HG02840 (cell line): ENCODE measurements around the gene SMURF2.
"Not testable (repeated sequence)": the region's sequence is repeated elsewhere in the genome, so short reads cannot be mapped to it uniquely, and the experiment has no call there.

Experiments
- ATAC-seq: cut with Tn5 transposase; IDR thresholded peaks from one replicate; pipeline ENCODE4 v1.9.1; 2021; ENCODE audit warnings: mild to moderate bottlenecking, moderate library complexity, moderate number of reproducible peaks; ENCODE audit not compliant: unreplicated experiment, low FRiP score

SMURF2 gene

GRCh38 chr17:64632606-64633005 is 29.5 kb downstream of the SMURF2 start:
- no peak for ATAC-seq

- ATAC-seq, result no peak
These were observed 29.9 kb downstream of the SMURF2 start for GRCh38 chr17:64632194-64632593.

GRCh38 chr17:64630309-64631223 is 31.5 kb downstream of the SMURF2 start:
- ATAC-seq, result no peak

GRCh38 chr17:64628641-64629040 is 33.5 kb downstream of the SMURF2 start:
- ATAC-seq, result no peak

GRCh38 chr17:64627797-64628196 is 34.3 kb downstream of the SMURF2 start:
- ATAC-seq, result no peak

- no peak for ATAC-seq
These were observed 35.3 kb downstream of the SMURF2 start for GRCh38 chr17:64626827-64627226.

DNA sequence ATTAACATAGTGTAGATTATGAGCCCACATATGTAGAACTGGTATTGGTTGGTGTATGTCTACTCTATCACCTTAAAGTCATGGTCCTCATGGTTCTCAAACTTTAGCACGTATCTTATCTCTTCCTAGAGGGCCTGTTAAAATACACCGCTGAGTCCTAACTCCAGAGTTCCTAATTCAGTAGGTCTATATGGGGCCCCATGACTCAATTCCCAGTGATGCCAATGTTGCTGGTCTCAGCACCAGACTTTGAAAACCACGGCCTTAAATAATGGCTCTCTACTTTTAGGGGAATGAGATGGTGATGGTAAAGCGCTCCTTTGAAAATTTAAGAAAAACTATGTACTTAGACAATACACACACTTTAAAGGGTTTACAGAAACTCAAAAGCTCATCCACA is 36.6 kb downstream of the SMURF2 start:
- no peak for ATAC-seq

GRCh38 chr17:64622931-64623654 is 39.0 kb downstream of the SMURF2 start:
- no peak for ATAC-seq

GRCh38 chr17:64621772-64622171 is 40.3 kb downstream of the SMURF2 start:
- no peak for ATAC-seq

DNA sequence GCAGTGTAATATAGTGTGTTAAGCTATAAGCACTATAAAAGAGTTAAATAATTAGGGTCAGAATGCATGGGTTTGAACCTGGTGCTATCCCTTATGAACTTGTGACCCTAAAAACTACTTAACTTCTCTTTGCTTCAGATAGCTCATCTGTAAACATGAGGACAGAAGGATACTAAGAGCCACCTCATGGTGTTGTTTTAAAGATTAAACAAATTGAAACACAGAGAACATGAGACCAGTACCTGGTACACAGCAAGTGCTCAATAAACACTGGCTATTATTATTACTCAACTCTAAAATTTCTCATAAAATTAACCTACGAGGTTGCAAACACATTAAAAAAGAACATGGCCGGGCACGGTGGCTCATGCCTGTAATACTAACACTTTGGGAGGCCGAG is 43.3 kb downstream of the SMURF2 start:
- no peak for ATAC-seq

- ATAC-seq, result no peak
These were observed 44.9 kb downstream of the SMURF2 start for GRCh38 chr17:64617125-64617780.

GRCh38 chr17:64615028-64615677 is 47.0 kb downstream of the SMURF2 start:
- ATAC-seq, result no peak

- no peak for ATAC-seq
These were observed 47.7 kb downstream of the SMURF2 start for GRCh38 chr17:64614266-64615027.

DNA sequence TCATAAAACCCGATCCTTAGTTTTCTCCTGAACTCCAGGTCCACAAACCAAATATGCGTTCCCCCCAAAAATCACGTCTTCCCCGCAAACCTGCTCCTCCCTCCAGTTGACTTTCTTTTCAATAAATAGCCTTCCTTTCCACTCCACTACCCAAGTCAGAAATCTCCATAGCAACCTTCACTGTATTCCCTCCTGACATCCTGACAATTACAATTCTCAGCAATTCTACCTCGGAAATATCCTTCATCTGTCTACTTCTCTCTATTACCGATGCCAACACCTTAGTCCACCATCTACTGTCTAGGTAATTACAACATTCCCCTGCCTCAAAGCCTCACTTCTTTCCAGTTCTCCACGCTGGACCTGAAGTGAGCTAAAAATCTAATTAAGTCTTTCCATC is 50.7 kb downstream of the SMURF2 start:
- no peak for ATAC-seq

DNA sequence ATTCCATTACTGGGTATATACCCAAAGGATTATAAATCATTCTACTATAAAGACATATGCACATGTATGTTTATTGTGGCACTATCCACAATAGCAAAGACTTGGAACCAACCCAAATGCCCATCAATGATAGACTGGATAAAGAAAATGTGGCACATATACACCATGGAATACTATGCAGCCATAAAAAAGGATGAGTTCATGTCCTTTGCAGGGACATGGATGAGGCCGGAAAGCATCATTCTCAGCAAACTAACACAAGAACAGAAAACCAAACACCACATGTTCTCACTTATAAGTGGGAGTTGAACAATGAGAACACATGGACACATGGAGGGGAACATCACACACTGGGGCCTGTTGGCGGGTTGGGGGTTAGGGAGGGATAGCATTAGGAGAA is 51.9 kb downstream of the SMURF2 start:
- not testable (repeated sequence) for ATAC-seq

- no peak for ATAC-seq
These were observed 53.5 kb downstream of the SMURF2 start for GRCh38 chr17:64608571-64608981.

DNA sequence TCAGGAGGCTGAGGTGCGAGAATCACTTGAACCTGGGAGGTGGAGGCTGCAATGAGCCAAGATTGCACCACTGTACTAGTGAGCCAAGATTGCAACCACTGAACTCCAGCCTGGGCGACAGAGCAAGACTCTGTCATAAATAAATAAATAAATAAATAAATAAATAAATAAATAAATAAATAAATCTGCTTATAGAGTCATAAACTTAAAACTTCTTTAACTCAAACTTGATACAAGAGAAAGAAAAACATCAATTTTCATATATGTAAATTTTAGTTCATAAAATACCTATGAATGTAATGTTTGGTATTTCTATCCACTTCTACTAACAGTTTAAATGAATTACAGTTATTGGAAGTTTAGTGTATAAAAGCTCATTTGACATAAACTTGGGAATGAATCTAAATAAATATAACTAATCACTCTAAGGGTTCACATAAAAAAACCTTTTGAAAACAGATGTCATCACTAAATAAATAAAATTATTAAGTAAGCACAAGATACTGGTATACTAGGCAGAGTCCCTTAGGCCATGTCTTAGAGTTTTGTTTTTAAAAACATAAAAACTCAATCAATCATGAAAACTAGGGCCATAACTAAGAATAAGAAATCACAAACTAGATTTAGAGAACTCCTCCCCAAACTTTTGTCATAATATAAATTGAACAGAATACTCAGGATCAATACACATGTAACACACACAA is 54.1 kb downstream of the SMURF2 start:
- no peak for ATAC-seq

DNA sequence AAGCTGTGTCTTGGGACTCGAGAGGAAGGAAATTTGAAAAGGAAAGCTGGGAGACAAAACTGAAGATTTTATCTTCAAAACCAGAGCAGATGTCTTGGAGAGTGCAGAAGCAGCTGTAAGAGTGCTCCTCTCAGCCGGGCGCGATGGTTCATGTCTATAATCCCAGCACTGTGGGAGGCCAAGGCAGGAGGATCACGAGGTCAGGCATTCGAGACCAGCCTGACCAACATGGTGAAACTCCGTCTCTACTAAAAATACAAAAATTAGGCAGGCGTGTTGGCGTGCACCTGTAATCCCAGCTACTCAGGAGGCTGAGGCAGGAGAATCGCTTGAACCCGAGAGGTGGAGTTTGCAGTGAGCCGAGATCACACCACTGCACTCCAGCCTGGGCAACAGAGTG is 57.6 kb downstream of the SMURF2 start:
- ATAC-seq, result not testable (repeated sequence)

DNA sequence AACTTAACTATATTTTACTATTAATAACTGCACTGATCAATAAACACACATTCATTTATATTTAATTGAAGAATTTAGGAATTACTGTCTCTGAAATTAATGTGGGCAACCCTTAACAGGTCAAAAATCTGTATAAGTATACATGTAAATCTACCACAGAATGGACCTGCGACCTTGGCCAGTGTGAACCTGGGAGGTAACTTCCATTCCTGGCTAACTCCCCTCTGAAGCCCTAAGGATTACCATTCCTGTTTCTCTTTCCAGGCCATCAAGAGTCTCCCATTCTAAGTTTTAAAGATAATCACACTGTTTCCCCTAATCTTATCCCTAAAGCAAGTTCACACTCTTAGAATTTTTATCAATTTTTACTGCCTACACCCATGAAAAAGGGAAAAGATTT is 58.1 kb downstream of the SMURF2 start:
- ATAC-seq, result no peak
